ENCODE measurements around the gene CMC2. TPM values are rescaled to one million over a fixed set of nuclear protein-coding genes. Genes with fewer than 3 reads are reported as not detected.

Gene CMC2
- total and polyA plus RNA-seq, 9 of the 15 experiments (the other 6 are each of a cell fraction or from before 2014, with no cell fraction given) = 122 to 501 (median 172) TPM

GRCh38 chr16:80993307-80993706 lies 13.4 kb downstream of the CMC2 start (continued):
- TF ChIP-seq UBTF (IDR thresholded peaks at IDR 0.05; ENCODE audit: borderline replicate concordance in 1 of 2, low read depth in 2 of 2, low read length in 2 of 2) (0 out of 4 replicates have a peak, but pooled peaks of 1 of the 2 experiments have one; percentile 43), POLR2B (IDR thresholded peaks at IDR 0.05; ENCODE audit: low read depth, partially characterized antibody) (no peak), CREB1 (IDR thresholded peaks at IDR 0.05) (no peak), CREB1 (CRISPR knock-in tag; IDR thresholded peaks at IDR 0.05) (no peak), ZNF77 (CRISPR knock-in tag; IDR thresholded peaks at IDR 0.05) (no peak), NCOA4 (IDR thresholded peaks at IDR 0.05; ENCODE audit: partially characterized antibody) (no peak), ARID1B (IDR thresholded peaks at IDR 0.05) (peak; percentile 81), ZNF174 (CRISPR knock-in tag; IDR thresholded peaks at IDR 0.05) (no peak), ATF1 (CRISPR knock-in tag; IDR thresholded peaks at IDR 0.05) (no peak), ATF1 (tag; IDR thresholded peaks at IDR 0.05) (0 out of 2 replicates have a peak, but pooled peaks have one; percentile 30), ZFX (CRISPR knock-in tag; IDR thresholded peaks at IDR 0.05) (no peak), PCBP1 (IDR thresholded peaks at IDR 0.05; ENCODE audit: low read depth, low read length, poor library complexity, severe bottlenecking) (no peak), RREB1 (CRISPR knock-in tag; IDR thresholded peaks at IDR 0.05) (no peak), ZNF717 (CRISPR knock-in tag; IDR thresholded peaks at IDR 0.05) (no peak), AFF4 (CRISPR knock-in tag; IDR thresholded peaks at IDR 0.05) (no peak), MEF2D (tag; conservative IDR thresholded peaks at IDR 0.05; ENCODE audit: low read depth) (no peak), SMARCB1 (IDR thresholded peaks at IDR 0.05; ENCODE audit: insufficient read length, low read depth) (no peak), GATA2 (CRISPR knock-in tag; IDR thresholded peaks at IDR 0.05) (no peak), MEIS2 (IDR thresholded peaks at IDR 0.05; ENCODE audit: partially characterized antibody) (no peak)
